Measurements from ENCODE around the gene CMTR1. TPM values are rescaled to one million over a fixed set of nuclear protein-coding genes. Genes with fewer than 3 reads are reported as not detected.

The CMTR1 gene
- total and polyA plus RNA-seq, 4 donors, result 31.3 to 51.1 (median 46.2) TPM

GRCh38 chr6:37489697-37490336 lies 56.8 kb downstream of the CMTR1 start:
- H3K36me3 ChIP-seq (ENCODE audit: control insufficient read depth, insufficient read depth, low read length), result peaks cover 16% of the 10 kb centered on the region
- peak in 1 of 6 donors; percentile 55 for DNase-seq (ENCODE audit: low read depth in 4 of 6, low spot score in 6 of 6)
- H3K27ac ChIP-seq (ENCODE audit: low read depth, low read length), result no peak overlapping the region
- H3K27me3 ChIP-seq (ENCODE audit: control insufficient read depth, insufficient read depth, low read length), result no peaks in the 10 kb centered on the region
- WGBS (ENCODE audit: insufficient coverage), result 38% methylated on average over 7 of the region's 10 CpGs
- H3K4me3 ChIP-seq (ENCODE audit: low read depth, low read length), result no peak overlapping the region
- H3K4me1 ChIP-seq (ENCODE audit: control insufficient read depth, insufficient read depth, low read length), result peaks cover 68% of the 10 kb centered on the region
- no peaks in the 10 kb centered on the region for H3K9me3 ChIP-seq (ENCODE audit: control insufficient read depth, insufficient read depth, low read length)

GRCh38 chr6:37490536-37491170 lies 57.6 kb downstream of the CMTR1 start:
- H3K4me3 ChIP-seq (ENCODE audit: low read depth, low read length), result no peak overlapping the region
- 37% methylated on average over 9 of the region's 9 CpGs for WGBS (ENCODE audit: insufficient coverage)
- peaks cover 10% of the 10 kb centered on the region for H3K36me3 ChIP-seq (ENCODE audit: control insufficient read depth, insufficient read depth, low read length)
- peak in 1 of 6 donors; percentile 80 for DNase-seq (ENCODE audit: low read depth in 4 of 6, low spot score in 6 of 6)
- H3K27me3 ChIP-seq (ENCODE audit: control insufficient read depth, insufficient read depth, low read length), result no peaks in the 10 kb centered on the region
- peaks cover 63% of the 10 kb centered on the region for H3K4me1 ChIP-seq (ENCODE audit: control insufficient read depth, insufficient read depth, low read length)
- no peaks in the 10 kb centered on the region for H3K9me3 ChIP-seq (ENCODE audit: control insufficient read depth, insufficient read depth, low read length)
- H3K27ac ChIP-seq (ENCODE audit: low read depth, low read length), result peak overlapping the region; percentile 18

- DNase-seq (ENCODE audit: low read depth in 4 of 6, low spot score in 6 of 6), result peak in 1 of 6 donors; percentile 78
- Histone ChIP-seq H3K4me1 (ENCODE audit: control insufficient read depth, insufficient read depth, low read length) (peaks cover 62% of the 10 kb centered on the region), H3K36me3 (ENCODE audit: control insufficient read depth, insufficient read depth, low read length) (peaks cover 9% of the 10 kb centered on the region), H3K4me3 (ENCODE audit: low read depth, low read length) (no peak overlapping the region), H3K9me3 (ENCODE audit: control insufficient read depth, insufficient read depth, low read length) (no peaks in the 10 kb centered on the region), H3K27ac (ENCODE audit: low read depth, low read length) (peak overlapping the region; percentile 38), H3K27me3 (ENCODE audit: control insufficient read depth, insufficient read depth, low read length) (no peaks in the 10 kb centered on the region)
- WGBS (ENCODE audit: insufficient coverage), result 32% methylated on average over 12 of the region's 12 CpGs
These were observed 58.3 kb downstream of the CMTR1 start for GRCh38 chr6:37491171-37491829.

- no peak overlapping the region for H3K4me3 ChIP-seq (ENCODE audit: low read depth, low read length)
- WGBS (ENCODE audit: insufficient coverage), result 90% methylated on average over 5 of the region's 5 CpGs
- peaks cover 58% of the 10 kb centered on the region for H3K4me1 ChIP-seq (ENCODE audit: control insufficient read depth, insufficient read depth, low read length)
These were observed 58.8 kb downstream of the CMTR1 start for GRCh38 chr6:37491830-37492208.

GRCh38 chr6:37492236-37492972 lies 59.4 kb downstream of the CMTR1 start:
- Histone ChIP-seq H3K9me3 (ENCODE audit: control insufficient read depth, insufficient read depth, low read length) (no peaks in the 10 kb centered on the region), H3K4me1 (ENCODE audit: control insufficient read depth, insufficient read depth, low read length) (peaks cover 58% of the 10 kb centered on the region), H3K4me3 (ENCODE audit: low read depth, low read length) (no peak overlapping the region), H3K36me3 (ENCODE audit: control insufficient read depth, insufficient read depth, low read length) (peaks cover 6% of the 10 kb centered on the region), H3K27ac (ENCODE audit: low read depth, low read length) (peak overlapping the region; percentile 1), H3K27me3 (ENCODE audit: control insufficient read depth, insufficient read depth, low read length) (no peaks in the 10 kb centered on the region)
- WGBS (ENCODE audit: insufficient coverage), result 7% methylated on average over 4 of the region's 9 CpGs
- peak in 2 of 6 donors; percentile 80 to 83 for DNase-seq (ENCODE audit: low read depth in 4 of 6, low spot score in 6 of 6)

More at GRCh38 chr6:37491830-37492208, 58.8 kb downstream of the CMTR1 start:
- Histone ChIP-seq H3K27ac (ENCODE audit: low read depth, low read length) (peak overlapping the region; percentile 1), H3K9me3 (ENCODE audit: control insufficient read depth, insufficient read depth, low read length) (no peaks in the 10 kb centered on the region), H3K36me3 (ENCODE audit: control insufficient read depth, insufficient read depth, low read length) (peaks cover 6% of the 10 kb centered on the region), H3K27me3 (ENCODE audit: control insufficient read depth, insufficient read depth, low read length) (no peaks in the 10 kb centered on the region)
- DNase-seq (ENCODE audit: low read depth in 4 of 6, low spot score in 6 of 6), result no peak

GRCh38 chr6:37492991-37493660 lies 60.1 kb downstream of the CMTR1 start:
- peak in 2 of 6 donors; percentile 81 to 94 for DNase-seq (ENCODE audit: low read depth in 4 of 6, low spot score in 6 of 6)
- 37% methylated on average over 31 of the region's 38 CpGs for WGBS (ENCODE audit: insufficient coverage)
- Histone ChIP-seq H3K27ac (ENCODE audit: low read depth, low read length) (no peak overlapping the region), H3K27me3 (ENCODE audit: control insufficient read depth, insufficient read depth, low read length) (no peaks in the 10 kb centered on the region), H3K9me3 (ENCODE audit: control insufficient read depth, insufficient read depth, low read length) (no peaks in the 10 kb centered on the region), H3K36me3 (ENCODE audit: control insufficient read depth, insufficient read depth, low read length) (peaks cover 4% of the 10 kb centered on the region), H3K4me1 (ENCODE audit: control insufficient read depth, insufficient read depth, low read length) (peaks cover 52% of the 10 kb centered on the region), H3K4me3 (ENCODE audit: low read depth, low read length) (no peak overlapping the region)

GRCh38 chr6:37493661-37493995 lies 60.6 kb downstream of the CMTR1 start:
- H3K27ac ChIP-seq (ENCODE audit: low read depth, low read length), result no peak overlapping the region
- 69% methylated on average over 7 of the region's 9 CpGs for WGBS (ENCODE audit: insufficient coverage)
- peaks cover 50% of the 10 kb centered on the region for H3K4me1 ChIP-seq (ENCODE audit: control insufficient read depth, insufficient read depth, low read length)
- H3K36me3 ChIP-seq (ENCODE audit: control insufficient read depth, insufficient read depth, low read length), result no peaks in the 10 kb centered on the region
- H3K4me3 ChIP-seq (ENCODE audit: low read depth, low read length), result no peak overlapping the region
- no peaks in the 10 kb centered on the region for H3K9me3 ChIP-seq (ENCODE audit: control insufficient read depth, insufficient read depth, low read length)
- no peaks in the 10 kb centered on the region for H3K27me3 ChIP-seq (ENCODE audit: control insufficient read depth, insufficient read depth, low read length)
- no peak for DNase-seq (ENCODE audit: low read depth in 4 of 6, low spot score in 6 of 6)

GRCh38 chr6:37495244-37495934 lies 62.4 kb downstream of the CMTR1 start:
- H3K4me1 ChIP-seq (ENCODE audit: control insufficient read depth, insufficient read depth, low read length), result peaks cover 39% of the 10 kb centered on the region
- 86% methylated on average over 2 of the region's 4 CpGs for WGBS (ENCODE audit: insufficient coverage)
- H3K27me3 ChIP-seq (ENCODE audit: control insufficient read depth, insufficient read depth, low read length), result no peaks in the 10 kb centered on the region
- no peak overlapping the region for H3K4me3 ChIP-seq (ENCODE audit: low read depth, low read length)
- H3K9me3 ChIP-seq (ENCODE audit: control insufficient read depth, insufficient read depth, low read length), result no peaks in the 10 kb centered on the region
- H3K27ac ChIP-seq (ENCODE audit: low read depth, low read length), result no peak overlapping the region
- peak in 1 of 6 donors; percentile 79 for DNase-seq (ENCODE audit: low read depth in 4 of 6, low spot score in 6 of 6)
- H3K36me3 ChIP-seq (ENCODE audit: control insufficient read depth, insufficient read depth, low read length), result no peaks in the 10 kb centered on the region

Measured in spinal cord (tissue), 10 donors.